Gastrocnemius medialis (tissue), 4 donors: Measurements from ENCODE around the gene USP12.

Experiments
- POLR2A ChIP-seq, 2 donors: fragments of 450-650 bp; IDR thresholded peaks; one replicate each; pipeline ENCODE4 v1.6.1; 2017; ENCODE audit warnings: antibody characterized with exemption in 2 of 2, mild to moderate bottlenecking in 2 of 2, moderate library complexity in 2 of 2
- TF ChIP-seq, protein P1 (sequence below), 5 experiments: fragments of 450-650 bp in 3 of 5; fragments of 200-600 bp in 2 of 5; sonication (generic) in 2 of 5; IDR thresholded peaks in 4 of 5; conservative IDR thresholded peaks in 1 of 5; 1 replicate in 4 of 5; 2 replicates in 1 of 5; pipeline ENCODE4 v1.5.1; 2016 to 2019; ENCODE audit warnings: antibody characterized with exemption in 5 of 5, mild to moderate bottlenecking in 3 of 5, moderate library complexity in 3 of 5

DNA sequence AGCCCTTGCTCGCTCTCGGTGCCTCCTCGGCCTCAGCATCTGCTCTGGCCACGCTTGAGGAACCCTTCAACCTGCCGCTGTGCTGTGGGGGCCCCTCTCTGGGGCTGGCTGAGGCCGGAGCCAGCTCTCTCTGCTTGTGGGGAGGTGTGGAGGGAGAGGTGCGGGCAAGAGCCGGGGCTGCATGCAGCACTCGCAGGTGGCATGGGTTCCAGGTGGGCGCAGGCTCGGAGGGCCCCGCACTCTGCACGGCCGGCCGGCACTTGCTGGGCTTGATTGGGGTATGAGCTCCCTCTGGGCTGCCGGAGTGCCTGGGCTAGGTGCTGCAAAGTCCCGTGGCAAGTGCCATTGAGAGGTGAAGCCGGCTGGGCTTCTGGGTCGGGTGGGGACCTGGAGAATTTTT is 48.0 kb upstream of the USP12 start:
- TF ChIP-seq POLR2A (IDR thresholded peaks at IDR 0.05), result no peak
- TF ChIP-seq, protein P1, sequence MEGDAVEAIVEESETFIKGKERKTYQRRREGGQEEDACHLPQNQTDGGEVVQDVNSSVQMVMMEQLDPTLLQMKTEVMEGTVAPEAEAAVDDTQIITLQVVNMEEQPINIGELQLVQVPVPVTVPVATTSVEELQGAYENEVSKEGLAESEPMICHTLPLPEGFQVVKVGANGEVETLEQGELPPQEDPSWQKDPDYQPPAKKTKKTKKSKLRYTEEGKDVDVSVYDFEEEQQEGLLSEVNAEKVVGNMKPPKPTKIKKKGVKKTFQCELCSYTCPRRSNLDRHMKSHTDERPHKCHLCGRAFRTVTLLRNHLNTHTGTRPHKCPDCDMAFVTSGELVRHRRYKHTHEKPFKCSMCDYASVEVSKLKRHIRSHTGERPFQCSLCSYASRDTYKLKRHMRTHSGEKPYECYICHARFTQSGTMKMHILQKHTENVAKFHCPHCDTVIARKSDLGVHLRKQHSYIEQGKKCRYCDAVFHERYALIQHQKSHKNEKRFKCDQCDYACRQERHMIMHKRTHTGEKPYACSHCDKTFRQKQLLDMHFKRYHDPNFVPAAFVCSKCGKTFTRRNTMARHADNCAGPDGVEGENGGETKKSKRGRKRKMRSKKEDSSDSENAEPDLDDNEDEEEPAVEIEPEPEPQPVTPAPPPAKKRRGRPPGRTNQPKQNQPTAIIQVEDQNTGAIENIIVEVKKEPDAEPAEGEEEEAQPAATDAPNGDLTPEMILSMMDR (IDR thresholded peaks at IDR 0.05 in 4 of 5, conservative IDR thresholded peaks at IDR 0.05 in 1 of 5), result no peak
